Gastrocnemius medialis (tissue), 4 donors: ENCODE measurements around the gene GCHFR. TPM values are rescaled to one million over a fixed set of nuclear protein-coding genes. Genes with fewer than 3 reads are reported as not detected.

Experiments
- ATAC-seq, 2 donors: fragments of 150-250 bp; one replicate each; pipeline ENCODE4 v1.9.1; 2016
- DNase-seq, 2 donors: peaks; one replicate each; pipeline ENCODE4 v3.0.0-alpha.2; 2019
- H3K27ac ChIP-seq, 4 donors: fragments of 200-600 bp; sonication (generic); 1 replicate in 1 of 4; 2 replicates in 3 of 4; pipeline ENCODE4 v1.5.1; 2016 to 2018; ENCODE audit warnings: mild to moderate bottlenecking in 2 of 4, moderate library complexity in 1 of 4
- H3K27me3 ChIP-seq, 3 donors: fragments of 200-600 bp; sonication (generic) in 2 of 3; 1 replicate in 1 of 3; 2 replicates in 2 of 3; pipeline versions ENCODE4 v1.5.1 to v1.6.0; 2016 to 2019; ENCODE audit warnings: mild to moderate bottlenecking in 1 of 3, moderate library complexity in 1 of 3
- H3K36me3 ChIP-seq, 2 donors: fragments of 200-600 bp; sonication (generic) in 1 of 2; one replicate each; pipeline ENCODE4 v1.5.1; 2017 to 2018
- H3K4me1 ChIP-seq, 2 donors: fragments of 200-600 bp; sonication (generic) in 1 of 2; one replicate each; pipeline ENCODE4 v1.5.1; 2016 to 2017; ENCODE audit warnings: mild to moderate bottlenecking in 2 of 2
- H3K4me3 ChIP-seq, 4 donors: fragments of 200-600 bp; sonication (generic) in 3 of 4; 1 replicate in 1 of 4; 2 replicates in 3 of 4; pipeline ENCODE4 v1.5.1; 2016 to 2019; ENCODE audit warnings: mild to moderate bottlenecking in 2 of 4
- H3K9me3 ChIP-seq, 3 donors: fragments of 200-600 bp; sonication (generic) in 2 of 3; 1 replicate in 1 of 3; 2 replicates in 2 of 3; pipeline ENCODE4 v1.5.1; 2016 to 2019
- CTCF ChIP-seq, 5 experiments: fragments of 450-650 bp in 3 of 5; fragments of 200-600 bp in 2 of 5; sonication (generic) in 2 of 5; IDR thresholded peaks in 4 of 5; conservative IDR thresholded peaks in 1 of 5; 1 replicate in 4 of 5; 2 replicates in 1 of 5; pipeline ENCODE4 v1.5.1; 2016 to 2019; ENCODE audit warnings: antibody characterized with exemption in 5 of 5, mild to moderate bottlenecking in 3 of 5, moderate library complexity in 3 of 5
- POLR2A ChIP-seq, 2 donors: fragments of 450-650 bp; IDR thresholded peaks; one replicate each; pipeline ENCODE4 v1.6.1; 2017; ENCODE audit warnings: antibody characterized with exemption in 2 of 2, mild to moderate bottlenecking in 2 of 2, moderate library complexity in 2 of 2
- in situ Hi-C, 4 donors: fragments of 200-750 bp; cut with MboI; loops; one replicate each; pipeline versions ENCODE4 v1.15.0 to v1.8.0; 2017; ENCODE audit warnings: low sequenced_read_pairs in 4 of 4
- intact Hi-C: fragments of 100-400 bp; cut with DNase I; formaldehyde crosslinking; loops from one replicate; pipeline ENCODE4 v1.15.1; 2023; ENCODE audit warnings: low total_unique reads
- total RNA-seq, 4 donors: library from RNA; depleted of rRNA; stranded (reverse); fragments of >200 nt; gene quantifications; one replicate each; pipeline versions ENCODE4 v1.1.0 to v1.2.3, GENCODE V29; 2016

GCHFR gene
- total RNA-seq, 4 donors from 2014 or later, result 0.49 to 16.9 (median 14.4) TPM

GRCh38 chr15:40754883-40755811 lies 8.7 kb upstream of the GCHFR start, which contains the start of gene RMDN3:
RMDN3 (minus strand) TSS chr15:40755254; CDS start chr15:40754783, 471 bp downstream.
- H3K9me3 ChIP-seq, result no peaks in the 10 kb centered on the region
- intact Hi-C loops (loop anchor here (2.0 to 10.0 kb wide), 4 partner anchors 60 to 260 kb away; partner anchors contain the start of genes CCDC32, RAD51, RPUSD2 and VPS18), in situ Hi-C loops (loop anchor here in 2 of 4 donors (10.0 kb wide), 1 partner anchor 50 kb away; the partner anchor contains the start of genes DNAJC17 (in 2 of the 2) and ZFYVE19 (in 2 of the 2))
- peak within 1 kb of the TSS; percentile 90 to 100 (median 96) for H3K4me3 ChIP-seq
- H3K27me3 ChIP-seq, result no peaks in the 10 kb centered on the region
- H3K36me3 ChIP-seq, result peaks cover 0 to 18% of the 10 kb centered on the region in 2 donors
- ATAC-seq (peak; percentile 90 to 93), DNase-seq (peak; percentile 78 to 88)
- peak; percentile 78 to 80 for TF ChIP-seq POLR2A (IDR thresholded peaks at IDR 0.05)
- no peak for TF ChIP-seq CTCF (IDR thresholded peaks at IDR 0.05 in 4 of 5, conservative IDR thresholded peaks at IDR 0.05 in 1 of 5)
- peak within 1 kb of the TSS; percentile 92 to 97 (median 95) for H3K27ac ChIP-seq
- H3K4me1 ChIP-seq, result peaks cover 13 to 15% of the 10 kb centered on the region in 2 donors

GRCh38 chr15:40755812-40756208 lies 8.1 kb upstream of the GCHFR start:
- intact Hi-C loops (loop anchor here (2.0 to 10.0 kb wide), 4 partner anchors 61 to 259 kb away; partner anchors contain the start of genes CCDC32, RAD51, RPUSD2 and VPS18), in situ Hi-C loops (loop anchor here in 2 of 4 donors (10.0 kb wide), 1 partner anchor 49 kb away; the partner anchor contains the start of genes DNAJC17 (in 2 of the 2) and ZFYVE19 (in 2 of the 2))
- Histone ChIP-seq H3K27ac (peak overlapping the region; percentile 92 to 97 (median 95)), H3K4me3 (peak overlapping the region; percentile 90 to 100 (median 96)), H3K36me3 (peaks cover 0 to 12% of the 10 kb centered on the region in 2 donors), H3K9me3 (no peaks in the 10 kb centered on the region), H3K27me3 (no peaks in the 10 kb centered on the region), H3K4me1 (peaks cover 13 to 15% of the 10 kb centered on the region in 2 donors)
- DNase-seq (no peak), ATAC-seq (no peak)
- TF ChIP-seq CTCF (IDR thresholded peaks at IDR 0.05 in 4 of 5, conservative IDR thresholded peaks at IDR 0.05 in 1 of 5) (no peak), POLR2A (IDR thresholded peaks at IDR 0.05) (no peak)

- DNase-seq, result no peak
- intact Hi-C loops, result loop anchor here (5.0 to 10.0 kb wide), 2 partner anchors 190 to 258 kb away; partner anchors contain the start of genes CCDC32 and RPUSD2
- peaks cover 0 to under 1% of the 10 kb centered on the region in 2 donors for H3K36me3 ChIP-seq
- in situ Hi-C loops, result loop anchor here in 2 of 4 donors (10.0 kb wide), 1 partner anchor 48 kb away; the partner anchor contains the start of genes DNAJC17 (in 2 of the 2) and ZFYVE19 (in 2 of the 2)
- H3K4me1 ChIP-seq, result peaks cover 13 to 15% of the 10 kb centered on the region in 2 donors
- no peak for ATAC-seq
- H3K27me3 ChIP-seq, result no peaks in the 10 kb centered on the region
- H3K27ac ChIP-seq, result no peak overlapping the region
- no peak overlapping the region for H3K4me3 ChIP-seq
- H3K9me3 ChIP-seq, result no peaks in the 10 kb centered on the region
- TF ChIP-seq POLR2A (IDR thresholded peaks at IDR 0.05), result no peak
- no peak for TF ChIP-seq CTCF (IDR thresholded peaks at IDR 0.05 in 4 of 5, conservative IDR thresholded peaks at IDR 0.05 in 1 of 5)
These were observed 6.9 kb upstream of the GCHFR start for GRCh38 chr15:40756938-40757337.

- Histone ChIP-seq H3K27ac (no peak overlapping the region), H3K9me3 (no peaks in the 10 kb centered on the region), H3K4me1 (peaks cover 23 to 26% of the 10 kb centered on the region in 2 donors), H3K36me3 (no peaks in the 10 kb centered on the region), H3K27me3 (no peaks in the 10 kb centered on the region), H3K4me3 (no peak overlapping the region)
- intact Hi-C loops, result loop anchor here (5.0 to 10.0 kb wide), 4 partner anchors 47 to 355 kb away; partner anchors contain the start of genes CCDC32, DNAJC17, INO80 and RPUSD2
- in situ Hi-C loops, result loop anchor here in 2 of 4 donors (10.0 kb wide), 1 partner anchor 45 kb away; the partner anchor contains the start of genes DNAJC17 (in 2 of the 2) and ZFYVE19 (in 2 of the 2)
- DNase-seq (no peak), ATAC-seq (no peak)
- TF ChIP-seq CTCF (IDR thresholded peaks at IDR 0.05 in 4 of 5, conservative IDR thresholded peaks at IDR 0.05 in 1 of 5), result no peak
- no peak for TF ChIP-seq POLR2A (IDR thresholded peaks at IDR 0.05)
These were observed 3.9 kb upstream of the GCHFR start for GRCh38 chr15:40759961-40760360.
